HepG2 (cell line): ENCODE results near the gene B4GALT5. TPM values are rescaled to one million over a fixed set of nuclear protein-coding genes. Genes with fewer than 3 reads are reported as not detected.

Experiments used
- ARID5B ChIP-seq: IDR thresholded peaks from 2 replicates; pipeline ENCODE4 v1.4.0; 2020; ENCODE audit warnings: mild to moderate bottlenecking, missing genetic modification reagents
- ATF3 ChIP-seq: sonication (generic); formaldehyde crosslinking; IDR thresholded peaks from 2 replicates; pipeline ENCODE4 v1.4.0; 2020; ENCODE audit warnings: missing genetic modification reagents
- EHMT2 ChIP-seq: fragments of 200-600 bp; sonication (generic); IDR thresholded peaks from 2 replicates; pipeline ENCODE4 v1.7.0; 2017; ENCODE audit warnings: antibody characterized with exemption, low read depth, low read length, borderline replicate concordance
- FOSL2 ChIP-seq: sonication (generic); formaldehyde crosslinking; IDR thresholded peaks from 2 replicates; pipeline ENCODE4 v1.4.0; 2020; ENCODE audit warnings: missing genetic modification reagents
- HOXA9 ChIP-seq: sonication (generic); formaldehyde crosslinking; IDR thresholded peaks from 2 replicates; pipeline ENCODE4 v1.8.1; 2022; ENCODE audit warnings: missing genetic modification reagents, mild to moderate bottlenecking, moderate library complexity, borderline replicate concordance
- PTBP1 ChIP-seq: fragments of 200-400 bp; formaldehyde crosslinking; IDR thresholded peaks from 2 replicates; pipeline ENCODE4 v1.6.1; 2018; ENCODE audit warnings: low read length, low read depth; ENCODE audit not compliant: poor library complexity, severe bottlenecking
- SP1 ChIP-seq, 2 experiments: fragments of 450-650 bp in 1 of 2; sonication (generic) in 1 of 2; formaldehyde crosslinking in 1 of 2; IDR thresholded peaks; 2 replicates each; pipeline versions ENCODE4 v1.4.0 to v1.6.1; 2016 to 2020; ENCODE audit warnings: missing genetic modification reagents in 1 of 2
- ZNF180 ChIP-seq: sonication (generic); formaldehyde crosslinking; IDR thresholded peaks from 2 replicates; pipeline ENCODE4 v1.4.0; 2020; ENCODE audit warnings: low read depth, missing genetic modification reagents, borderline replicate concordance
- ZNF326 ChIP-seq: sonication (generic); formaldehyde crosslinking; IDR thresholded peaks from 2 replicates; pipeline ENCODE4 v1.4.0; 2020; ENCODE audit warnings: missing genetic modification reagents, borderline replicate concordance
- ZNF33B ChIP-seq: sonication (generic); formaldehyde crosslinking; IDR thresholded peaks from 2 replicates; pipeline ENCODE4 v1.5.1; 2020; ENCODE audit warnings: mild to moderate bottlenecking, missing genetic modification reagents
- ZNF431 ChIP-seq: sonication (generic); formaldehyde crosslinking; IDR thresholded peaks from 2 replicates; pipeline ENCODE4 v1.9.0; 2022; ENCODE audit warnings: missing genetic modification reagents, low read depth, mild to moderate bottlenecking, borderline replicate concordance
- ZNF441 ChIP-seq: sonication (generic); formaldehyde crosslinking; IDR thresholded peaks from 2 replicates; pipeline ENCODE4 v1.7.0; 2021; ENCODE audit warnings: missing genetic modification reagents, borderline replicate concordance
- ZNF501 ChIP-seq: sonication (generic); formaldehyde crosslinking; IDR thresholded peaks from 2 replicates; pipeline ENCODE4 v1.5.1; 2020; ENCODE audit warnings: mild to moderate bottlenecking, moderate library complexity, missing genetic modification reagents
- ZNF670 ChIP-seq: sonication (generic); formaldehyde crosslinking; IDR thresholded peaks from 2 replicates; pipeline ENCODE4 v1.8.0; 2022; ENCODE audit warnings: mild to moderate bottlenecking, missing genetic modification reagents, borderline replicate concordance
- ZNF768 ChIP-seq: sonication (generic); formaldehyde crosslinking; IDR thresholded peaks from 2 replicates; pipeline ENCODE4 v1.4.0; 2020; ENCODE audit warnings: missing genetic modification reagents
- ZSCAN31 ChIP-seq: sonication (generic); formaldehyde crosslinking; IDR thresholded peaks from 2 replicates; pipeline ENCODE4 v1.5.0; 2020; ENCODE audit warnings: low read depth, mild to moderate bottlenecking, missing genetic modification reagents
- ZUFSP ChIP-seq: sonication (generic); formaldehyde crosslinking; IDR thresholded peaks from 2 replicates; pipeline ENCODE4 v1.9.0; 2021; ENCODE audit warnings: missing genetic modification reagents, mild to moderate bottlenecking, borderline replicate concordance
- polyA plus RNA-seq, 8 experiments: library from polyadenylated mRNA; depleted of rRNA in 3 of 8; stranded (reverse) in 7 of 8; unstranded in 1 of 8; fragments of >200 nt; fragmentation: Illumina TruSeq in 4 of 8; extraction: Trizol in 4 of 8; gene quantifications; 2 replicates each; pipeline versions ENCODE4 v1.2.1 to v1.2.3, GENCODE V29; 2011 to 2016; ENCODE audit warnings: low read depth in 4 of 8, missing spikeins in 1 of 8, mixed read lengths in 1 of 8; ENCODE audit not compliant: insufficient read depth in 1 of 8
- total RNA-seq, 5 experiments: library from RNA; depleted of rRNA; stranded (reverse); fragments of >200 nt; fragmentation: Illumina TruSeq; extraction: Trizol; gene quantifications; 2 replicates each; pipeline ENCODE4 v1.2.3, GENCODE V29; 2016; ENCODE audit warnings: low read depth in 1 of 5
- TF ChIP-seq, protein P1 (sequence below): fragments of 450-650 bp; IDR thresholded peaks from 2 replicates; pipeline ENCODE4 v1.6.1; 2016
- TF ChIP-seq, protein P2 (sequence below): IDR thresholded peaks from 2 replicates; pipeline ENCODE4 v1.6.1; 2018; ENCODE audit warnings: missing genetic modification reagents

Gene B4GALT5
- total and polyA plus RNA-seq, 2 of the 13 experiments (the other 11 are each of a cell fraction or from before 2014, with no cell fraction given): 27.3 to 30.9 TPM

DNA sequence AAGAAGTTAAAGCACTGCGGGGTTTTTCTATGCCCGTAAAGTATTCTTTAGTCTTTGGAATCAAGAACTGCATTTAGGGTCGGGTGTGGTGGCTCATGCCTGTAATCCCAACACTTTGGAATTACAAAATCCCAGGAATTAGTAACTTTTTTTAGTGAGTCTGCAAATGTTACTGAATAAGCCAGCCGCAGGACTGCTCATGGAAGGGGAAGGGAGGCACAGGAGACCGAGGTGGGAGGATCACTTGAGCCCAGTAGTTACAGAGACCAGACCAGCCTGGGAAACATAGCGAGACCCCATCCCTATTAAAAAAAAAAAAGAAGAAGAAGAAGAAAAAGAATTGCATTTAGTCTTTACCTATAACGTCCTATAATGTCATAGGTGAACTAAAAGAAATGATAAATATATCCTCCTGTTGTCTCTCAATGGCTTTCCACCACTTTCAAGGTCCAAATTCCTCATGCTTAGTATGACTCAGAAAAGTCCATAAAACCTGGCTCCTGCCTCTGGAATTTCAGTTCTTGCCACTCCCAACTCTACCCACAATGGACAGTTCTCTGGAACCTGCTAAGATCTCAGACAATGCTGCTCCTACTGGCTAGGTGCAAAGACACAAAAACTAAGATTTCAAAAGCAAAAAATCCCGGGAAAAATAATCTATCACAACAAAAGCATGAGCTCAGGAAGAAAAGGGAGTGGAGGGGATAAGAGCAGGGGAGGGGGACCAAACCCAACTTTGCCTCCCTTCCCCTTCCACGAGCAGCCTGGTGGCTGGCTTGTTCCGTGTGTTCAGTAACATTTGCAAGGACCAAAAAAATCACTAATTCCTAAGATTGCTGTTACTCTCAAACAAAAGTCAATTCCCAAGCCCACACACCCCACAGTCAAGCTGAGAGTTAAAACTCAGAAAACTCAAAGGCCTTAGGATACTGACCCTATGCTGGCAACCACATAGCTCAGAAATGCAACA is 39.0 kb downstream of the B4GALT5 start (continued):
- TF ChIP-seq ARID5B (CRISPR knock-in tag): peak; percentile 92
- TF ChIP-seq ZSCAN31 (CRISPR knock-in tag): no peak
- TF ChIP-seq PTBP1: no peak
- no peak for TF ChIP-seq ZNF326
- TF ChIP-seq ZNF33B: no peak
- no peak for TF ChIP-seq HOXA9 (CRISPR knock-in tag)
- TF ChIP-seq ZNF441 (CRISPR knock-in tag): no peak
- peak; percentile 96; the same call in 1 of the 2 replicates for TF ChIP-seq EHMT2
- TF ChIP-seq FOSL2: peak; percentile 97
- peak; percentile 87 for TF ChIP-seq ATF3 (CRISPR knock-in tag)
- TF ChIP-seq ZNF670 (CRISPR knock-in tag): peak; percentile 69; the same call in 1 of the 2 replicates
- TF ChIP-seq ZNF501 (CRISPR knock-in tag): peak; percentile 67
- no peak for TF ChIP-seq ZNF431 (CRISPR knock-in tag)
- TF ChIP-seq, protein P1, sequence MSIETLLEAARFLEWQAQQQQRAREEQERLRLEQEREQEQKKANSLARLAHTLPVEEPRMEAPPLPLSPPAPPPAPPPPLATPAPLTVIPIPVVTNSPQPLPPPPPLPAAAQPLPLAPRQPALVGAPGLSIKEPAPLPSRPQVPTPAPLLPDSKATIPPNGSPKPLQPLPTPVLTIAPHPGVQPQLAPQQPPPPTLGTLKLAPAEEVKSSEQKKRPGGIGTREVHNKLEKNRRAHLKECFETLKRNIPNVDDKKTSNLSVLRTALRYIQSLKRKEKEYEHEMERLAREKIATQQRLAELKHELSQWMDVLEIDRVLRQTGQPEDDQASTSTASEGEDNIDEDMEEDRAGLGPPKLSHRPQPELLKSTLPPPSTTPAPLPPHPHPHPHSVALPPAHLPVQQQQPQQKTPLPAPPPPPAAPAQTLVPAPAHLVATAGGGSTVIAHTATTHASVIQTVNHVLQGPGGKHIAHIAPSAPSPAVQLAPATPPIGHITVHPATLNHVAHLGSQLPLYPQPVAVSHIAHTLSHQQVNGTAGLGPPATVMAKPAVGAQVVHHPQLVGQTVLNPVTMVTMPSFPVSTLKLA: no peak
- TF ChIP-seq, protein P2, sequence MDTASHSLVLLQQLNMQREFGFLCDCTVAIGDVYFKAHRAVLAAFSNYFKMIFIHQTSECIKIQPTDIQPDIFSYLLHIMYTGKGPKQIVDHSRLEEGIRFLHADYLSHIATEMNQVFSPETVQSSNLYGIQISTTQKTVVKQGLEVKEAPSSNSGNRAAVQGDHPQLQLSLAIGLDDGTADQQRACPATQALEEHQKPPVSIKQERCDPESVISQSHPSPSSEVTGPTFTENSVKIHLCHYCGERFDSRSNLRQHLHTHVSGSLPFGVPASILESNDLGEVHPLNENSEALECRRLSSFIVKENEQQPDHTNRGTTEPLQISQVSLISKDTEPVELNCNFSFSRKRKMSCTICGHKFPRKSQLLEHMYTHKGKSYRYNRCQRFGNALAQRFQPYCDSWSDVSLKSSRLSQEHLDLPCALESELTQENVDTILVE: no peak
- no peak for TF ChIP-seq ZNF768
- TF ChIP-seq ZNF180 (CRISPR knock-in tag): no peak
- TF ChIP-seq SP1 (IDR thresholded peaks at IDR 0.05): no peak
- TF ChIP-seq SP1 (CRISPR knock-in tag; IDR thresholded peaks at IDR 0.05): no peak
- TF ChIP-seq ZUFSP (CRISPR knock-in tag): no peak
